Measurements from ENCODE around the gene SMLR1. TPM values are rescaled to one million over a fixed set of nuclear protein-coding genes. Genes with fewer than 3 reads are reported as not detected.

Gene SMLR1
- total and polyA plus RNA-seq, 2 experiments from 2014 or later = not detected

GRCh38 chr6:130862370-130862769 lies 35.2 kb downstream of the SMLR1 start:
- Mint-ChIP-seq H3K36me3 (ENCODE audit: low read depth) (peaks cover 10% of the 10 kb centered on the region; the same call in 2 of the 3 replicates), H3K27me3 (ENCODE audit: insufficient read depth, low read depth, poor library complexity) (peaks cover 1% of the 10 kb centered on the region), H3K27ac (no peak overlapping the region), H3K4me1 (peaks cover 30% of the 10 kb centered on the region), H3K4me3 (no peak overlapping the region), H3K9me3 (no peaks in the 10 kb centered on the region)
- H4K20me1 ChIP-seq (replicated peaks; ENCODE audit: insufficient read depth) = no peaks in the 10 kb centered on the region
- DNase-seq (ENCODE audit: low spot score) = no peak
- H3F3A ChIP-seq (replicated peaks; ENCODE audit: low read depth) = no peaks in the 10 kb centered on the region
- no peaks in the 10 kb centered on the region for H3K27me3 ChIP-seq (ENCODE audit: insufficient read depth)
- no peak for TF ChIP-seq POLR2AphosphoS5 (IDR thresholded peaks at IDR 0.05; ENCODE audit: low read depth)
- TF ChIP-seq JUNB (IDR thresholded peaks at IDR 0.05; ENCODE audit: unreplicated experiment) = no peak
- TF ChIP-seq STAT1 (IDR thresholded peaks at IDR 0.05; ENCODE audit: unreplicated experiment) = no peak
- TF ChIP-seq EZH2 (IDR thresholded peaks at IDR 0.05; ENCODE audit: low read depth, unreplicated experiment) = no peak
- TF ChIP-seq ETS1 (IDR thresholded peaks at IDR 0.05) = no peak
- no peak for TF ChIP-seq EZH2phosphoT487 (IDR thresholded peaks at IDR 0.05; ENCODE audit: unreplicated experiment)
- ATAC-seq = no peak
- peaks cover 3% of the 10 kb centered on the region; the same call in 1 of the 2 replicates for H3K36me3 ChIP-seq (ENCODE audit: insufficient read depth)
- no peak overlapping the region for H3K4me2 ChIP-seq
- H2AFZ ChIP-seq = no peak overlapping the region
- H3K27ac ChIP-seq (ENCODE audit: low read depth) = no peak overlapping the region
- H3K9me2 ChIP-seq (ENCODE audit: insufficient read depth) = no peaks in the 10 kb centered on the region
- H3K4me3 ChIP-seq = no peak overlapping the region
- peaks cover 15% of the 10 kb centered on the region for H3K4me1 ChIP-seq (ENCODE audit: insufficient read depth)
- H3K79me2 ChIP-seq (replicated peaks; ENCODE audit: insufficient read depth) = no peaks in the 10 kb centered on the region

DNA sequence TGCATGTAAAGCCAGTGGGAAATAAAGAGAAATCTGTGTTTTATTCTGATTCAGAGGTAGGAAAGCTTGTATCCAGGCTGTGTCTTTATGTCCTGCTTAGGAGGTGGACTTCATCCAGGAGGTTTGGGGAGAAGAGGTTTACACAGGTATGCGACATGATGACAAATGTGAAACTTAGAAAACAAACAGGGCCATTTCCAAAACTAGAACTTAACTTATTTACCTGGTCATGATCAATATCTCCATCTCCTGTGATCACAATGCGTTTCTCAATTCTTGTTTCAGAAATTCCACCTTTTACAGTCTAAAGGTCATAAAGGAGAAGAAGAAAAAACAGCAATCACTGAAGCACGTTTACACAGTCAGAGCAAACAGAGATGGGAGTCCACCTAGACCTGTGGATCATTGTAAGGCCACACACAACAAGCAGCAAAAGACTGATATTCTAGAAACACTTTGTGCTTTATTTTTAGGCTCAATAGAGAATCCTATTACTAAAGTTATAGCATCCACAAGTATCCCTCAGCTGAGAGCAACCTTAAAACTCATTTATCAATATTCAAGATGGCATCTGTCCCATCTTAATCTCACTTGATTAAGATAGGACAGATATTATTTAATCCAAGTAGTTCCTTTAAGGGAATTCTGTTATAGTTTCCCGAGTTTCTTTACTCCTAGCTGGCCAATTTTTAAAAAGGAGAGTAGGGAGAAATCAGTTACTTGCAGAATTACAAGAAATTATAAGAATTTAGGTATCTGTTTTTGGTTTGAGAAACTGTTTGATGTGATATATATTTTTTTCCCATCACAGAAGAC lies 36.4 kb downstream of the SMLR1 start:
- Mint-ChIP-seq H3K27me3 (ENCODE audit: insufficient read depth, low read depth, poor library complexity) (peaks cover 1% of the 10 kb centered on the region), H3K27ac (peak overlapping the region; percentile 51), H3K4me3 (no peak overlapping the region), H3K4me1 (peaks cover 21% of the 10 kb centered on the region), H3K36me3 (ENCODE audit: low read depth) (peaks cover 10% of the 10 kb centered on the region; the same call in 2 of the 3 replicates), H3K9me3 (no peaks in the 10 kb centered on the region)
- no peak overlapping the region for H3K27ac ChIP-seq (ENCODE audit: low read depth)
- no peaks in the 10 kb centered on the region for H3K79me2 ChIP-seq (replicated peaks; ENCODE audit: insufficient read depth)
- H3K36me3 ChIP-seq (ENCODE audit: insufficient read depth) = peaks cover 3% of the 10 kb centered on the region; the same call in 1 of the 2 replicates
- no peaks in the 10 kb centered on the region for H3F3A ChIP-seq (replicated peaks; ENCODE audit: low read depth)
- H3K9me2 ChIP-seq (ENCODE audit: insufficient read depth) = no peaks in the 10 kb centered on the region
- H3K27me3 ChIP-seq (ENCODE audit: insufficient read depth) = no peaks in the 10 kb centered on the region
- DNase-seq (ENCODE audit: low spot score) = no peak
- H2AFZ ChIP-seq = no peak overlapping the region
- H4K20me1 ChIP-seq (replicated peaks; ENCODE audit: insufficient read depth) = no peaks in the 10 kb centered on the region
- no peak overlapping the region for H3K4me3 ChIP-seq
- TF ChIP-seq ETS1 (IDR thresholded peaks at IDR 0.05) (no peak), ZNF114 (CRISPR knock-in tag; IDR thresholded peaks at IDR 0.05) (no peak), EZH2 (IDR thresholded peaks at IDR 0.05; ENCODE audit: low read depth, unreplicated experiment) (no peak), NANOG (IDR thresholded peaks at IDR 0.05; ENCODE audit: borderline replicate concordance) (no peak)
- peaks cover 6% of the 10 kb centered on the region for H3K4me1 ChIP-seq (ENCODE audit: insufficient read depth)
- ATAC-seq = no peak
- H3K4me2 ChIP-seq = no peak overlapping the region
